ENCODE data around the gene ACTL6A.

GRCh38 chr3:179608931-179609720 is 46.4 kb downstream of the ACTL6A start:
- no peak for TF ChIP-seq CTCF (IDR thresholded peaks at IDR 0.05)
- TF ChIP-seq POLR2A (IDR thresholded peaks at IDR 0.05), result no peak

All from testis (tissue), 2 donors.